Skeletal muscle satellite cell (primary cell): Measurements from ENCODE around the gene DHRS4L2.
A peak's percentile ranks its signal among the peaks of the same experiment; 100 is the strongest.
"Not testable (repeated sequence)": the region's sequence is repeated elsewhere in the genome, so short reads cannot be mapped to it uniquely, and the experiment has no call there.

Experiments used
- H3K27me3 ChIP-seq: 2 replicates; pipeline ENCODE4 v1.7.0; 2013; ENCODE audit warnings: low read length; ENCODE audit not compliant: control insufficient read depth, insufficient read depth
- H3K36me3 ChIP-seq: 2 replicates; pipeline ENCODE4 v1.7.0; 2013; ENCODE audit warnings: mild to moderate bottlenecking, control low read depth, low read length; ENCODE audit not compliant: insufficient read depth
- H3K4me1 ChIP-seq: 2 replicates; pipeline ENCODE4 v1.7.0; 2013; ENCODE audit warnings: low read length; ENCODE audit not compliant: control insufficient read depth, insufficient read depth
- H3K4me2 ChIP-seq: 2 replicates; pipeline ENCODE4 v1.7.0; 2013; ENCODE audit warnings: mild to moderate bottlenecking, low read length
- H3K4me3 ChIP-seq: 2 replicates; pipeline ENCODE4 v1.7.0; 2013; ENCODE audit warnings: low read length
- H3K9ac ChIP-seq: 2 replicates; pipeline ENCODE4 v1.7.0; 2013; ENCODE audit warnings: mild to moderate bottlenecking, low read depth, low read length, moderate library complexity
- H3K9me3 ChIP-seq: replicated peaks from 2 replicates; pipeline ENCODE4 v1.7.0; 2013; ENCODE audit warnings: mild to moderate bottlenecking, control low read depth, low read length

DHRS4L2 gene

GRCh38 chr14:23981951-23982813, 6.5 kb upstream of the DHRS4L2 start:
- not testable (repeated sequence) for H3K9ac ChIP-seq, H3K27me3 ChIP-seq, H3K36me3 ChIP-seq, H3K4me3 ChIP-seq, H3K9me3 ChIP-seq, H3K4me2 ChIP-seq, H3K4me1 ChIP-seq

DNA sequence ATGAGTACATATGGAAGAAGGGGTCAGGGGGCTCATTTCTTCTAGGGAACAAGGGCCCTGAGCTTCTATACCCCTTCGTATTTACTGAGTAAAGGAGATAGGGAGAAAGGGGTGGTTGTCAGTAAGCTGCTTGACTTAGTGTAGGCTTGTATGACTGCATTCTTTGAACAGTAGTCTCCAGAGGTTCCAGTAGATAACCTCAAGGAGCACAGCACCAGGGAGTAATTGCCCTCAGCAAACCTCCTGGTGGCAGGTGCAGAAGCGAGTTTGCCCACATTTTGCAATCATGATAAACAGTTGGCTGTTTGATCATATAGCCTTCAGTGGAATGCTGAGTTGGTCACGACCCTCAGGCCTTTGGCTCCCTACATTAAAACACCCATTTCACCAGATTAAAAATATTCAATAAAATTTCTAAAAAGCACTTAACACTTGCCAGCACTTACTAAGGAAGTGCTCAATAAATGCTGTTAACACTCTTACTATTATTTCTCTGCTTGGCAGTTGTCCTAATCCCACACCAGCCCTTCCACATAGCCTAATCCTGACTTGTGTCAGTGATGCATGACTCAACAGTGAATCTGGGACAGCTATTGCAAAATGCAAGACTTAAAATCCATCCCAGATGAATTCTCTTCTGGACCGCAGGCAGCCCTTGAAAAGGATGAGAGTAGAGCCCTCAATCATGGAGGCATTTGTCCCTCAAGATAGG, 3.7 kb upstream of the DHRS4L2 start:
- H3K9ac ChIP-seq, result no peak overlapping the region
- no peaks in the 10 kb centered on the region for H3K36me3 ChIP-seq
- H3K4me2 ChIP-seq, result no peak overlapping the region
- H3K27me3 ChIP-seq, result no peaks in the 10 kb centered on the region
- no peak overlapping the region for H3K4me3 ChIP-seq
- no peaks in the 10 kb centered on the region for H3K9me3 ChIP-seq
- peaks cover 17% of the 10 kb centered on the region for H3K4me1 ChIP-seq

- H3K9ac ChIP-seq, H3K36me3 ChIP-seq, H3K9me3 ChIP-seq, H3K27me3 ChIP-seq: not testable (repeated sequence)
- Histone ChIP-seq H3K4me3 (peak overlapping the region; percentile 68), H3K4me2 (peak overlapping the region; percentile 90), H3K4me1 (peaks cover 18% of the 10 kb centered on the region)
Observed at GRCh38 chr14:23988223-23988606, 514 bp upstream of the DHRS4L2 start.

- H3K9ac ChIP-seq, H3K27me3 ChIP-seq, H3K4me3 ChIP-seq, H3K36me3 ChIP-seq, H3K9me3 ChIP-seq: not testable (repeated sequence)
- Histone ChIP-seq H3K4me2 (peak overlapping the region; percentile 90), H3K4me1 (peaks cover 18% of the 10 kb centered on the region)
Observed at GRCh38 chr14:23989734-23990445, 1.2 kb downstream of the DHRS4L2 start.

DNA sequence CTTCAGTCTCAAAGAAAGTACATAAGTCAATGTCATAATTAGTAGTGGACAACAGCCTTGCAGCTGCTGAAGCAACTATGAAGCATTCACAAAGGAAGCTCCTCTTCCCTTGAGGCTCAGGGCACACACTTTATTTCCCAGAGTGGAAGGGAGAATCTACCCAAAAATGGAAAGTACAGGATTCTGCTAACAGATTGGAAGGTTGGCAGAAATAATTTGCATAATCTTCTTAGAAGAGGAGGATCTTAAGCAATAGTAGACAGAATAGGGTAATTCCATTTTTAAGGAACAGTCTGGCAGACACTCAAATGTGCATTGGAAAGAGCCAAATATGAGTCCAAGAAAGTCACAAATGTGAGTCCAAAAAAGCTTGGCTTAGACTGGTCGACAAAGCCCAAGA, 2.2 kb downstream of the DHRS4L2 start:
- not testable (repeated sequence) for H3K4me2 ChIP-seq, H3K9ac ChIP-seq, H3K4me3 ChIP-seq, H3K9me3 ChIP-seq, H3K27me3 ChIP-seq, H3K36me3 ChIP-seq
- H3K4me1 ChIP-seq, result peaks cover 14% of the 10 kb centered on the region

DNA sequence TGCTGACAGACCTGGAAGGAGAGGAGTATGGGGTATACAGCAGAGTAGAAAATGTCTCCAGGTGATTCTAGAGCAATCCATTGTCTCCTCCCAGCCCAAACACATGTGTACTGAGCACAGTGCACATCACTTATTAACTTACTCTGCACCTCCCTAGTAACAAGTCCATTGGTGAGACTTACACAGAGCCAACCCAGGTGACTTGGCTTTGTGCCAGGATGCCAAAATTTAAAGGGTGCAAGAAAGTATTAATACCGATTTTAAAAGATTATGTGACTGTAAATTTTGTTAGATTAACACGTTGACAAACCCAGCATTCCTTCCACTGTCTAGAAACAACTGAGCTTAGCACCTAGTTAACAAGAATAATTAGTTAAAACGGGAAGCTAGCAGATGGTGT, 4.3 kb downstream of the DHRS4L2 start:
- H3K4me2 ChIP-seq, H3K9me3 ChIP-seq, H3K4me3 ChIP-seq, H3K27me3 ChIP-seq, H3K9ac ChIP-seq, H3K36me3 ChIP-seq: not testable (repeated sequence)
- peaks cover 14% of the 10 kb centered on the region for H3K4me1 ChIP-seq

- not testable (repeated sequence) for H3K36me3 ChIP-seq, H3K4me2 ChIP-seq, H3K27me3 ChIP-seq, H3K4me1 ChIP-seq, H3K9ac ChIP-seq, H3K9me3 ChIP-seq, H3K4me3 ChIP-seq
Observed at GRCh38 chr14:23996009-23996408, 7.3 kb downstream of the DHRS4L2 start.

- not testable (repeated sequence) for H3K27me3 ChIP-seq, H3K9ac ChIP-seq, H3K4me3 ChIP-seq, H3K9me3 ChIP-seq, H3K4me1 ChIP-seq, H3K36me3 ChIP-seq, H3K4me2 ChIP-seq
Observed at GRCh38 chr14:23996825-23997224, 8.1 kb downstream of the DHRS4L2 start.

GRCh38 chr14:23999640-24000039, 10.9 kb downstream of the DHRS4L2 start:
- not testable (repeated sequence) for H3K4me2 ChIP-seq, H3K4me1 ChIP-seq, H3K9ac ChIP-seq, H3K27me3 ChIP-seq, H3K4me3 ChIP-seq, H3K36me3 ChIP-seq, H3K9me3 ChIP-seq

- H3K4me3 ChIP-seq, H3K4me2 ChIP-seq, H3K36me3 ChIP-seq, H3K9me3 ChIP-seq, H3K4me1 ChIP-seq, H3K9ac ChIP-seq, H3K27me3 ChIP-seq: not testable (repeated sequence)
Observed at GRCh38 chr14:24001078-24001477, 12.3 kb downstream of the DHRS4L2 start.

DNA sequence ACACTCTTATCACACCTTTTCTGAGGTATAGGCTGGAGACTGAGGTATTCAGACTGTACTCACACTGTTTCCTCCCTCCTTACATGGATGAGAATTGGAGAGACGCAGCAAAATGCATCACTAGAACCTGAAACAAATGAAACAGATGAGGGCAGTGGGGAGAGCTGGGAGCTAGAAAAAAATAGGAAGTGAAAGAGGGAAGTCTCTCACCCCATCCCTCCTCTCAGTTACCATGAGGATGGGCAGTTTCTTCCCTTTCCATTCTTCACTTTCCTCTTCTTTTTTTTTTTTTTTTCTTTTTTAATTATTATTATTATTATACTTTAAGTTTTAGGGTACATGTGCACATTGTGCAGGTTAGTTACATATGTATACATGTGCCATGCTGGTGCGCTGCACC, 12.9 kb downstream of the DHRS4L2 start:
- H3K9me3 ChIP-seq, H3K27me3 ChIP-seq, H3K4me3 ChIP-seq, H3K4me1 ChIP-seq, H3K4me2 ChIP-seq, H3K9ac ChIP-seq, H3K36me3 ChIP-seq: not testable (repeated sequence)
